Right hindlimb (tissue), 1 donor: ENCODE results near the gene SCAMP2.
A peak's percentile ranks its signal among the peaks of the same experiment; 100 is the strongest.

Experiments used
- DNase-seq: peaks from one replicate; pipeline ENCODE4 v3.0.0-alpha.2; 2018

SCAMP2 gene

DNA sequence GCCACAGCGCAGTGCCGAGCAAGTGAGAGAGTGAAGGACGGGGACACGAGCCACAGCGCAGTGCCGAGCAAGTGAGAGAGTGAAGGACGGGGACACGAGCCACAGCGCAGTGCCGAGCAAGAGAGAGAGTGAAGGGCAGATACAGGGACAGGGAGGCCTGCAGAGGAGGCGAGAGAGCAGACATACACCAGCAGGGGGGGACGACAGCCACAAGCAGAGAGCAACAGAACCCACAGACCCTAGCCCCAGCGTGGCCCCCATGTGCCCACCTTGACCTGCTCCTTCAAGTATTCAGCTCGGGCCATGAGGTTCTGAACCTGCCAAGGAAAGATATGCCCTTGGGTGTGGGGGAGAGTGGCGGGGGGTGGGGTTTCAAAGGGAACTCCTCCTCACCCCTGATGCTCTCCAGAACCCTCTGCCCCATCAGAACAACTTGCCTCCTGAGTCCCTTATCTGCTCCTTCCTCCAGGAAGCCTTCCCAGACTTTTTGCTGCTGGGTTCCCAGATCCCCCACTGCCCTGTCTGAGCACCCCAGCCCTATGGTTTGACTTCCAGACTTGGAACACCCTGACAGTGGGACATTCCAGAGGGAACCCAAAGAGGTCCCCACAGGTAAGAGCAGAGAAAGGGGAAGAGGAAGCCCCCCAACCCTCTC lies 35.6 kb downstream of the SCAMP2 start:
- DNase-seq, result no peak

DNA sequence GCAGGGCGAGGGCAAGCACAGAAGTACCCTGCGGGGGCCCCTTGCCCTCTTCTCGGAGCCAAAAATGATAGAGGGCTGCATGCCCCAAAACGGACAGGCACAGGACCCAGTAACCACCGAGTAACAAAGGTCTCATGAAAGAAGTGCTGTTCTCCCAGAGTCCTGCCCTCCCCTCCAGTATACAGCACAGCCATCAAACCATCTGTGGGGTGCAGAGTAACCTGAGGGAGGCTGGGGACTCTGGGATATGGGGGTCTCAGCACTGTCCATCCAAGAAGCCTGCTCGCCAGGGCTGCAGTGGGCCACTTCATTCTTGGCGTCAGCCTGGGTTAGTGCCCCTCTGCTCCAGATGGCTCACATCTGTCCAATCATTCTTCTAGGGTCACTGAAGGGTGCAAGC lies 36.3 kb downstream of the SCAMP2 start:
- DNase-seq, result no peak

DNA sequence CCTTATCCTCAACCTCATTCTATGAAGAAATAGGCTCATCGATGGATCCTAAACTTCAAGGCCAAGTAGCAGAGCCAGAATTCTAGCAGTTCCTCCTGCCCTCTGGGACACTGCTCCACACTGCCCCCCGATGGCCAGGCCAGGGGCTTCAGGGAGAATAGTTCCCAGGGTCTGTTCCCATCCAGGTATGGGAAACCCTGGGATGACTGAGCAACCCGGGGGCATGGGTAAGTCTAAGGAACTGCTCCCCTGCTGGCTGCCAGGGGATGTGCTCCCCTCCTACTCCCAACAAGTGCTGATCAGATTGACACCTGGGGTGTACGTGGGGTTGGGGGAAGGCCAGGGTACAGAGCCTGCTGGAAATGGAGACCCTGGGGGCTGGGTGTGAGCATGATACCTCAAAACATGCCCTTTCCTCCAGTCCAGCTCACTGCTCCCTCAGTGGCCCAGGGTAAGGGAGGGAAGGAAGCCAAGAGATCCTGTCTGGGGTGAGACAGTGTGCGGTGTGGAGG lies 37.8 kb downstream of the SCAMP2 start:
- peak; percentile 41 for DNase-seq

DNA sequence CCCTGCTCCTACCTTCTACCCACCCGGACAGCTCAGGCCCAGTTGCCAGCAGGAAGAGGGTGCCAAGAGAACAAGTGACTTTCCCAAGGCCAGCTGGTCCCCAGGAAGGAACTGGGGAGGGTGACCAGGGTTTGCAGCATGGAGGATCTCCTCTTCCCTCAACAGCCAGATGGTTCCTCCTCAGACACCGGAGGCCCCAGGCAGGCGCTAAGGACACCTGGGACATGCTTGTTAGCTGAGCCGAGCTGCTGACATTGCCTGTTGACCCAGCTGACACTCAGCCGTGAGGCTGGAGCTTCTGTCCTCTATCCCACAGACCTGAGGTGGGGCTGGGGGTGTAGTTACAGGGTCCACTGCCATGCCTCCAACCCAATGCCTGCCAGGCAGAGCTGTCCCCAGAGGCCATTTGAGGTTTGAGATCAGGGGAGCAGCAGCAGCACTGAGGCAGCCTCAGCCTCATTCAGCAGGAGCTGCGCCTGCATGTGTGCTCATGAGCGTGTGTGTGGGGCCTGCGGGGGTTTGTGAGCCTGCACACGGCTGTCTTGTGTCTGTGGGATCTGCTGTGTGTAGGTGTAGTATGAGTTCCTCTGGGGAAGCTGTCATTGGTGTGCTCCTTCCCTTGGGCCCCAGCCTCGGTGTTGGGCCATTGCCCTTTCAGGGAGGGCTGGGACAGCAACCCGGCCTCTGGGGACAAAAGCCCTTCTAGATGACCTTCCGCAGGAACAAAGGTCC lies 39.6 kb downstream of the SCAMP2 start:
- no peak for DNase-seq

DNA sequence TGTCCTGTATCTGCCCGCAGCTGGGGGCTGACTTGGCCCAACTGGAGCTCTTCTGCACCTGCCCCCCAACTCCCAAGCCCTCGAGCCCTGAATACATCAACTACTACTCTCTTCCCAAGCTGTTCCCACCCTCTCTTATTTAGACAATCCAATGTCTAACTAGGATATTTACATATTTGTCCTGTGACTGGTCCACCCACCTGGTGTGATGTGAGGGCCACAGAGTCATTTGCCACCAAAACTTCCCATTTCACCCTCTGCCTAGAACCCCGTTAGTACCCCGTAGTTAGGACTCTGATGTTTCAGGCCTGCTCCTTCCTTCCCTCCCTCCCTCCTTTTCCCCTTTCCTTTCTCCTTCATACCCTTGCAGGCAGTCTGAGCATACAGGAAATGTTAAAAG lies 40.3 kb downstream of the SCAMP2 start:
- no peak for DNase-seq

DNA sequence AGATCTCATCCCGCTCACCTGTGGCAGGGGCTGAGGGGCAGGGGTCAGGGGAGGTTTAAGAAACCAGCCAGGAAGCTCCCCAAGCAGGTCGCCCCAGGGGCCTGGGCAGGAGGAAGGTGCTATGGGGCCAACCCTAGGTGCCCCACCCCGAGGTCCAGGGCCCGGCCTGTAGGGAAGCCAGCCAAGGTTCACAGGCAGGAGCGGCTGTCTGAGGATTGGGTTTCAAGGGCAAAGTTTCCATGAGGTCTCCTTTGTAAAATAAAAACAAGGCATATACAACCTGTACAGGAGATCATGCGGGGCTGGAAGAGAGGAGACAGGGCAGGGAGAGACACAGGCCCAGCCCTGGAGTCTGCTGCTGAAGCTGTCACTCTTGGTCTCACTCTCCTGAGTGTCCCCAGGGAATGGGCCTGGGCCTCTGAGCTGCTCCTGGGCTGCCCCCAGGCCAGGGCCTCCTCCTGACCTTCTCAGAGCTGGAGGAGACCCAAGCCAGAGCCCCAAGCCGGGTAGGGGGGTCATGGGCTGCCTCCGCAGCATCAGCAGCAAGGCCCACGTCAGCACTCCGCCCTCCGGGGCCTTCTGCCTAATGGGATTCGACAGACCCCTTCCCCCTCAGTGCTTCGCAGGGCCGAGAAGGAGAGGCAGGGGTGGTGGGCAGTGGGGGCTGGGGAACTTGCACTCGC lies 41.2 kb downstream of the SCAMP2 start:
- DNase-seq, result no peak

DNA sequence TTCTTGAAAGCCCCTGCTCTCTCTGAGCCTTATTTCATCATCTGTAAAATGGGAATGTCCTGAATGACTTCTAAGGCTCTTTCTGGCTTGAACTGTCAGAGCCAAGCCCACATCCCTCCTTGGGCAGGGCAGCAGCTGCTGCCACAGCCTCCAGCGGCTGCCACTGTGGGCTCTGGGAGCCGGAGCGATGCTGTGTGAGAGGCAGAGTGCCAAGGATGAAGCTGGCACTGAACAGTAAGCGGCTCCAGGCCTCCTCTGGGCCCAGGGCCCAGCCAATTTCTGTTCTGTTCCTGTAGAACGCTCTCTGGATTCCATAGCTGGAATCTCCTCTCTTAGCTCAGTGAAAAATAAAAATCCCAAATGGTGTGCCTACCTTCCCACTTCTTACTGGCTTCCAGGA lies 42.3 kb downstream of the SCAMP2 start:
- peak; percentile 65 for DNase-seq

DNA sequence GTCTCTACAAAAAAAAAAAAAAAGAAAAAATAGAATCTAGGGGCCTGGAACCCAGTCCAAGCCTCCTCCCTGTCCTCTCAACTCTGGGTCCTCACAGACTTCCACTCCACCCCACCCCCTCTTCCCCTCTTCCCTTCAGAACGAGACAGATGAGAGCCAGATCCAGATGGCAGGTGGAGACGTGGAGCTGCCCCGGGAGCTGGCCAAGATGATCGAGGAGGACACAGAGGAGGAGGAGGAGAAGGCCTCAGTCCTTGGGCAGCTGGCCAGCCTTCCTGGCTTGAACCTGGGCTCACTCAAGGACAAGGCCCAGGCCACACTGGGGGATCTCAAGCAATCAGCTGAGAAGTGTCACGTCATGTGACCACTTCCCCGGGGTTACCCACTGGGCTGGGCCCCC lies 43.2 kb downstream of the SCAMP2 start:
- no peak for DNase-seq

DNA sequence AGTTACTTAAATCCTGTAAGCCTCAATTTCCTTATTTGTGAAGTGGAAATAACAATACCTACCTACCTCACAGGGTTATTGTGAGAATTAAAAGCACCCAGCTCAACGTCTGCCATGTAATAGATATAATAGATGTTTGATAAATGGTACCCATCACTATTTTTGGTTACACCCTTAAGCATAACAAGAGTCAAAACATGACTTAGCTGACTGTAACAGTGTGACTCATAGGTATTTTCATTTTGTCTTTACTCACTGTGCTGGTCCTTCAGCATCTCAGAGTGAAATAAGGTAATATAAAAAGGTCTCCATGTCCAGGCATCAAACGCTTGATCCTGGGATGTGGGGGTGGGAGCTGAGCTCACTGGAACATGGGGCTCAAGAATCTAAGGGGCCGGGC lies 43.7 kb downstream of the SCAMP2 start:
- DNase-seq, result no peak

DNA sequence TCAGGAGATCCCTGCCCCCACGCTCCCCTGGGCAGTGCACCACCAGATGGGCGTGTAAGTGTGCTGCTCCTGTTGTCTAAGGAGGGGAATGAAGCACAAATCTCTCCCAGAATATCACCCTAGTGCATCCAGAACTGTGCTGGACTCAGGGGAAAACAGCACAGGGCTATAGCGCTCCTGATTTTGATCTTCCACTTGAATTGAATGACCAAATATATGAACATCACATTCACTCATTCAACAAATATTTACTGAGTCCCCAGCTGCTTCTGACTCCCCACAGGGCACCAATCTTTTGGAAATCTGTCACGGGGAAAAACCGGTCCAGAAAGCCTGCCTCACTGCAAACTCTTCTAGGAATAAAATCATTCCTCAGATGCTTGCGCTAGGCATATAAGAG lies 44.3 kb downstream of the SCAMP2 start:
- no peak for DNase-seq

DNA sequence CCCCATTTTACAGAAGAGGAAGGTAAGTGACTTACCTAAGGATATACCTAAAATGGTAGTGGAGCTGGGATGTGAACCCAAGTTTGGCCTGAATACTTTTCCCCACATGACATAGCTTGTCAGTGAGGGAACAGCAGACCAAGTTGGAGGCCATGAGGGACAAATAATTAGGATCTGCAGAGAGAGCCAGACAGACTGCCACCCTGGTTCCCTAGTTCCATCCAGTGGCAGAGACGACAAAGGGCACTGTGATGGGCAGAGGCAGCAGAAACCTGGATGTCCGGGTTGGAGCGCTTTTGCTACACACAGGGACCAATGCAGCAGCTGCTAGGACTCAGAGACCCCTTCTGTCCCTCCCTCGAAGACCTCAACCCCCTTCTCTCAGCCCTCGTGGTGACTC lies 45.6 kb downstream of the SCAMP2 start:
- DNase-seq, result no peak

DNA sequence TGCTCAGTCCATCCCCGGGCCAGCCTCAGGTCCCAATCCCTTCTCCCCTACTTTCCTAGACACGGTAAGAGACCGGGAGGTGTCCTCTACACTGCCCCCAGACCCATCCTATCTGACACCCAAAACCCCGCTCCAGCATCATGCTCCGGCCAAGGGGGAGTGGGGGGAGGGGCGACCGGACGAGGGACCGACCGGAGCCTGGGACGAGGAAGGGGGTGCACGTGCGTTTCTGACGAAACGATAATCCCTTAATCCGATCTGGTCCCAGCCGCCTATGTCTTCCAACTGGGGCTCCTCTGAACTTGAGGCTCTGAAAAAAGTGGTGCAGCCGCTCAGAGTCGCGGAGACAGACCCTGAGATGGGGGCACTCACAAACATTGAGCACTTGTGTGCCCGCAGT lies 46.2 kb downstream of the SCAMP2 start:
- no peak for DNase-seq

DNA sequence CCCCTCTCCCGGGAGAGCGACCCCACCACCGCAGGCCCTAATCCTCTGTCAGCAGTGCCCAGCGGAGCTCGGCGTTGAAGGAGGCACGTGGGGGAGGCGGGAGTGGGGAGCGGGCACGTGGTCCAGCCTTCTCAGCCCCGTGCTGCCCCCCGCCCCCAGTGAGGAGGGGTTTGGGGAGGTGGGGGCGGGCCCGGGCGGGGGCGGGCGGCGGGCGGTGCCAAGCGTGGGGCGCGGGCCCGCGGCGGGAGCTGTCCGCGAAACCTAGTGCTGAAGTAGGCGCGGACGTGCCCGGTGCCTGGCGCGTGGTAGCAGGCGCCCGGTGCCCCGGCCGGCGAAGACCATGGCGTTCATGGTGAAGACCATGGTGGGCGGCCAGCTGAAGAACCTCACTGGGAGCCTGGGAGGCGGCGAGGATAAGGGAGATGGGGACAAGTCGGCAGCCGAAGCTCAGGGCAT lies 46.8 kb downstream of the SCAMP2 start, which contains the start of gene CPLX3:
CPLX3 (plus strand) TSS at position 264 of the 456 bp plus-strand sequence; CDS start at position 341, 77 bp downstream.
- DNase-seq, result peak; percentile 42

DNA sequence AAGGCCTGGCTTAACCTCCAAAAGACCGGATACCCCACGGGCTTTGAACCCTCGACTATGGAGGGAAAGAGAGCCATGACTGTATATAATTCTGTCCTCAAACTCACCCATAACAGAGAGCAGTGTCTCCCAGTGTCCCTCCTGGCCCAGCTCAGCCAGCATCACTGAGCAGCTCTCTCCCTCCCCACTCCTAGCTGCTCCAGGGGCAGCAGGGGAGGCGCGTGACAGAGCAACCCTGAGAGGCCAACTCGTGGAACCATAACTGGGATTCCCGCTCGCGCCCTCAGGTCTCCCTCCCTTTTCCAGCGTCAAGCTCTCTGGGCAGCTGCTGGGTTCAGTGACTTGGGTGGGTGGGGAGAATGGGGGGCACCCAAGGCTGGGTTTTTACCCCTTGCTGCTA lies 47.3 kb downstream of the SCAMP2 start:
- DNase-seq, result no peak

DNA sequence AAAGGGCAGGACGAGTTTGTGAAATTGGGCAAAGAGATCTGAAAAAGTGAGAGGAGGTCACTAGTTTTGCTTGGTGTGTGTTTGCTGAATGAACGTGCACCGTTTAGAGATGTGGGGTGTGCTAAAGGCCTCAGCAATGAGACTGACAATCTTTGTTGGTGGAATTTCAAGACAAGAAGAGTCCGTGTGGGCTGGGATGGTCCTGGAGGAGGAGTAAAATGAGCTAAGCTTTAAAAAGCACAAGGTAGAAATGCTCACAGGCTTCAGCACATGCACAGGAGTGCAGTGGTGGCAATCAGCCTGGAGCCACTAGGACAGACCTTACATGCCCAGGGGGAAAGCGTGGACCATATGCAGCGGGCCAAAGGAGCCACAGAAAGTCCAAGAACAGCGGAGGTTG lies 48.2 kb downstream of the SCAMP2 start:
- no peak for DNase-seq

DNA sequence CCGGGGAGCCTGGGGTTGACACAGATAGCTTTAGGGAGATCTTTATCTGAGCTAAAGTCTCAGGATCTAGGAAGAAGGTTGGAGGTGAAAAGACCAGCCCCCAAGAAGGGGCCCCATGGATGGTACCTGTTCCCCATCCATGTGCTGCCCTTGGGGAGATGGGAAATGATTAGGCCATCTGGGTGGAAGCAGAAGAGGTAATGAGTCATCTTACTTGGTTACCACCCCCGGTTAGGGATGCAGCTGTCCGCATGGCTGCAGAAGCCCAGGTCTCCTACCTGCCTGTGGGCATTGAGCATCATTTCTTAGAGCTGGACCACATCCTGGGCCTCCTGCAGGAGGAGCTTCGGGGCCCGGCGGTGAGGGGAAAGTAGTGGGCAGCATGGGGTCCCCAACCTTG lies 49.8 kb downstream of the SCAMP2 start:
- DNase-seq, result no peak

DNA sequence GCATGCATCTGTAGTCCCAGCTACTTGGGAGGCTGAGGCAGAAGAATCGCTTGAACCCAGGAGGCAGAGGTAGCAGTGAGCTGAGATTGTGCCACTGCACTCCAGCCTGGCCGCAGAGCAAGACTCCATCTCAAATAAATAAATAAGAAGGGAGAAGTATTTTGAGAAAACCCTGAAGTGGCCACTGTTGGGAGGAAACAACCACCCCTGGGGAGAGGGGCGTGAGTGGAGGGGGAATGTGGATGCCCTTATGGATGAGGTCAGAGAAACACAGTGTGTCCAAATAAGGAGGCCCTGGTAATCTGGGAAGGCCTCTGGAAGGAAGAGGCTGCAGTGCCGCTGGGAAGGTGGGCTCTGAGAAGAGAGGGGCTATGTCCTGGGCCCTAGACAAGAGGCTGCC lies 50.9 kb downstream of the SCAMP2 start:
- DNase-seq, result no peak

DNA sequence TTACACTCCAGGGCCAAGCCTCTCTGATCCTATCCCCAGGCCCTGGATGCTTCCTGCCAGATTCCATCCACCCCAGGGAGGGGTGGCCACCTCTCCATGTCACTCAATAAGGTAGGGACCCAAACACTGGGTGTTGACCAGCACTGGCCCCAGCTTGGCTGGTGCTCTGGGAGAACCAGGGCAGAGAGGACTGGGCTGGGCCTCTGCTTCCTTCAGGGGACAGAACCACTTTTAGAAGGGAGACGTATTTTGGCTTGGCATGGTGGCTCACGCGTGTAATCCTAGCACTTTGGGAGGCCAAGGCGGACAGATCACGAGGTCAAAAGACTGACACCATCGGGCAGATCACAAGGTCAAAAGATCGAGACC lies 51.4 kb downstream of the SCAMP2 start:
- no peak for DNase-seq

DNA sequence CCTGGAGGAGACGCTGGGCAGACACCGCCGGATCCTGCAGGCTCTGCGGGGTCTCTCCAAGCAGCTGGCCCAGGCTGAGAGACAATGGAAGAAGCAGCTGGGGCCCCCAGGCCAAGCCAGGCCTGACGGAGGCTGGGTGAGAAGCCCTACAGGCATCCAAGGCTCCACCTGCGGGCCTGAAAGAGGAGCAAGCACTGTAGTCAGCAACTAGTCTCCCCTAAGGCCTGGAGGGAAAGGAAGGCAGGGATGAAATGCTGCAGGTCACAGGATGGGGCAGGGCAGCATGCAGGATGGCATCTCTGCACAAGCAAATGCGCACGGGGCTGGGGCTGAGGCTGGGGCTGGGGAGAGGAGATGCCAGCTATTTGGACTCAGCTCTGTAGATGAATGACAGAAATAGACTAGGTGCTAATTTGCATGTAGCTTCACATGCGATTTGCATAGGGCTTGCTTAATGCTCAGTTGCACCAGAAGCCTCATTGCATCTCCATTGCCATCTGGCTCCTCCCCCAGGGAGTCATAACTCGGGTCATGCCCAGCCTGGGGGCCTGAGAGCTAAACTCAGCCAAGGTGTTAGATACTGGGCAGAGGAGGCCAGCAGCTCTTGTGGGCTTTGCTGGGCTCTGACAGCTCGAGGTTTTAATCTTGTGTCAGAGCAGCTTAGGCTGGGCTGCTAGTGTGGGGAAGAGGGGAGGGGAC lies 51.9 kb downstream of the SCAMP2 start:
- DNase-seq, result no peak

DNA sequence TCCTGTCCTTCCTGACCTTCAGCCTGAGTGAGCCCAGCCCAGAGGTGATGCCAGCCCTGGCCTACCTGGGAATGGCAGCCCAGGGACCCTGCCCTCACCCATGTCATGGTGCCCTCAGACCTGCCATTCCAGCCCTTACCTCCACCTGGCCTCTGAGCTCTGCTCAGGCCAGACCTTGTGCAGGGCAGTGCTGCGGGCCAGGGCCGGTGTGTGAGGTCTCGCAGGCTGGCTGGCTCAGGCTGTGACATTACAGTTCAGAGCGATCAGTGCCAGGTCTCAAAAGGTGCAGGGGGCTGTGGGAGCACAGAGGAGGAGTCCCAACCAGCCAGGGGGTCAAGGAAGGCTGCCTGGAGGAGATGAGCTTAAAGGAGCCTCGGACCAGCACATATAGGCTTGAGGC lies 53.1 kb downstream of the SCAMP2 start:
- no peak for DNase-seq

DNA sequence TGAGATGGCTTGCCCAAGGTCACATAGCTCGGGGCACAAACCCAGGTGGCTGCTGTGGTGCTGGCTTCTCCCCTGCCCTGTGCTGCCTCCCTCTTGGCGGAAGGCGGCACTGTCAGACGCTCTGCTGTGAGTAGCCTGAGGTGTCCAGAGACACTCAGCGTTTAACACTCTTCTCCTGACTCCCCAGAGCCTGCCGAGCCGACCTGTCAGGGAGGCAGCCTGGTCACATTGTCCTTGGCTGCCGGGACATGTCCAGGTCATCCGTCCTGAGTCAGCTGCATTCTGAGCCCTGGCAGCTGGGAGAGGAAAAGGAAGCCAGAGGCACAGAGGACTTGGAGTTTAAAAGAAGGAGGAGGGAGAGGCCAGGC lies 55.8 kb downstream of the SCAMP2 start:
- DNase-seq, result no peak

DNA sequence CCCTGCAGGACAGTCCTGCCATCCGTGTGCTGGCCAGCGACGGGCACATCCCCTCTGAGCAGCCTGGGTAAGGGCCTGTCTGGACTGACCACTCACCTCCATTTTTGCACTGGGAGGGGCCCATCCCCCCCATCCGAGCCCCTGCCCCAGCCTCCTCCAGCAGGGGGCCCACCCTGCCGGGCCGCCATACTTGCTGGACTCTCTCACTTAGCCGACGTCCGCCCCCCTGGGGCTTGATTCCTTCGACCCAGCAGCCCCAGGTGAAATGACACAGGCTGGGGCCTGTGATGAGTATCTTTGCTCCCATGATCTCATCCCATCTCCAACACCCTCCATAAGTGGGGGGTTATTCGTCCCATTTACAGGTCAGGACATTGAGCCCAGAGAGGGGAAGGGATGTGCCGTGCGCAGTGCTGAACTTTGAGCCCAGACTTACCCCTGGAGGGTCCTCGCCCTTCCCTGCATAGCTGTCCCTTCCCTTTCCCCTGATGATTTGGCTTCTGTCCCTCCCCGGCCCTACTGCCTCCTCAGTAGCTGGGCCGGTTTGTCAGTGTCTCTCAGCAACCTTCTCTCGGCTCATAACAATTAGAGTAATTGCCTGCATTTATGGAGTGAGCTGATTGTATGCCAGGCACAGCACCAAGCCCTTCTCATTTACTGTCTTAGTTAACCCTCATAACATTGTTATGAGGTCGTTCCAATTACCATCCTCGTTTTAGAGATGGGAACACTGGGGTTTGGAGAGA lies 56.4 kb downstream of the SCAMP2 start:
- no peak for DNase-seq

DNA sequence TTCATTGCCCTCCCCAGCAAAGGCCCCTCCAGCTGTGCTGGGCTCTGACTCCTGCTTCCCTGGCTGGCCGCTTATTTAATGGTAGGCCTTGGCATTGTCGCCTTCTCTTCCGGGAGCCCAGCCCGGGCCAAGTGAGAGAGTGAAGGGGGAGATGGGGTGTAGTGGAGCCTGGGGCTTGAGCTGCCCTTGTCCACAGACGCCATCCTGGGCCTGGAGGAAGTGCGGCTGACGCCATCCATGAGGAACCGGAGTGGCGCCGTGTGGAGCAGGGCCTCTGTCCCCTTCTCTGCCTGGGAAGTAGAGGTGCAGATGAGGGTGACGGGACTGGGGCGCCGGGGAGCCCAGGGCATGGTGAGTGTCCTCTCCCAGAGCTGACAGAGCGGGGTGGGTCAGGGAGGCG lies 57.2 kb downstream of the SCAMP2 start:
- DNase-seq, result no peak
